GM21515 (cell line): ENCODE results near the gene ROS1.
"Not testable (repeated sequence)": the region's sequence is repeated elsewhere in the genome, so short reads cannot be mapped to it uniquely, and the experiment has no call there.

Source experiments
- ATAC-seq: cut with Tn5 transposase; IDR thresholded peaks from one replicate; pipeline ENCODE4 v1.9.1; 2021; ENCODE audit not compliant: unreplicated experiment

The ROS1 gene

DNA sequence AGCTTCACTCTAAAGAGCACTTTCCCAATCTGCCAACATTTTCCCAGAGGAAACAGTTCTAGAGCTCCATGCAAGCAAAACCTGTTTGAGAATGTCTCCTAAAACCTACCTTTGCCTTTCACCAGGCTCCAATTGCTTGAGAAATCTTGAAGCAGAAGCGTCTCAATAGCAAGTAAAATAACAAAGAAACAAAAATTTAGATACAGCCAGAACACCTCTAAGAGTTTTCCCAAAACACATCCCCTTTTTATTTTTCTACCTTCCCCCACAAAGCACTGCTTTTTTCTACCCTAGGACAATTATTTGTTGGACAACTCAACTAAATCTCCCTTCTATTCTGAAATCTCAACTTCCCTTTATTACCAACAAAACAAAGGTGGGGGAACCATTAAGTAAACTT is 156.8 kb downstream of the ROS1 start:
- ATAC-seq = no peak

DNA sequence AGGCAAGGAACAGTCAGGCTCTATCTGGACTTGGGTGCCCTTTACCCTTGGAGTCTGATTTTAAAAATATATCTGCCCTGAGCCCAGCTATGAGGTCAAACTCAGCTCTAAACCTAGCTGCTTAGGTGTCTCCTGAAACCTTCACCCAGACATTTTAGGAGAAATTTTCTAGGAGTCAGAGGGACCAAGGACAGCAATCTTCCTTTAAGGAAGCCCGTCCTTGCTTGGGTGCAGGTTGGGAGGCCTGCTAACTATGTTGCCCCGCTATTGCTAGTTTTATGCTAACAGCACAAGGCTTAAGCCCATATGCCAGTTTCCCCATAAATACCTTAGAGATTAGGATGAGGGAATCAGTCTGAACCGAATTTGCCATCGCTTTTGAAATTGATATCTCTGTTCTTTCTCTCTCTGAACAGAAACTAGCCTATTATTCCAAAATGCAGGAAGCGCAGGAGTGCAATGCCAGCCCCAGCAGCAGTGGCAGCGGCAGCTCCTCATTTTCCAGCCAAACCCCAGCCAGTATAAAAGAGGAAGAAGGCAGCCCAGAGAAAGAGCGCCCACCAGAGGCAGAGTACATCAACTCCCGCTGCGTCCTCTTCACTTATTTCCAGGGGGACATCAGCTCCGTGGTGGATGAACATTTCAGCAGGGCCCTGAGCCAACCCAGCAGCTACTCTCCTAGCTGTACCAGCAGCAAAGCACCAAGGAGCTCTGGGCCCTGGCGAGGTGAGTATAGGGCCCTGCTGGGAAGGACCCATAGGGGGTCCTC is 157.8 kb downstream of the ROS1 start:
- no peak for ATAC-seq

- no peak for ATAC-seq
Measured at GRCh38 chr6:117267054-117267347, 158.7 kb downstream of the ROS1 start.

DNA sequence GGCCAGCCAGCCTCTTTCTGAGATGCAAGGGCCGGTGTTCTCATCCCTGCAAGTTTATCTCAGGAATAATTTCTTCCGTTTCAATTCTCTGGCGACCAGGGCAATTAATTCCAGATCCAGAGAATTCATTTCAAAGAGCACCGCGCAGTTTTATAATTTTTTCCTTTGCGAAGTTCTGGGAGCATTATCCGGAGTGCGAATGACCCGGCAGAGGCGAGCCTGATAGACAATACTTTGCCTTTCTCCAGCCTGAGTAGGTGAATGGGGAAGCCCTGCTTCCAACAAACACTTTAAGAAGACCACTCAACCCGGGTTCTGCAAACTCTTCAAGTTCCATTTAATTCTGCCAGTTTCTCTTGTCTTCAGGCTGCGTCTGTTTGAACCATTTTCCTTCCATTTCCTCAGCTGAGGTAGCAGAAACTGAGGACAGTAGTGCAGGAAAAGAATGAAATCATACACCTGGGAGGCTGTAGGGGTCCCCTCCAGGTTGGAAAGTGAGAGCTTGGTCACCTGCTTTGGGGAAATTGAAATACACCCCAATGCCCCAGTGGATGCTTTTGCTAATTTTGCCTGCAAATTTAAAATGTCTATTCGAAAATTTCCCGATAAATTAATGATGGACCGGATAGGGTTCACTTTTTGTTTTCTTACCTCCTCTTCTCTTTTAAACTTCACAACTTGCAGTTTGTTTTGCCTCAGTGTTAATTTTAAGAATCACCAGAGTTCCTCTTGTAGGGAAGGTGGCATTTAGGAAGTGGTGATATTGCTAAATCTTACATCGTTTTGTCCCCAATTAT is 159.3 kb downstream of the ROS1 start:
- ATAC-seq = no peak

GRCh38 chr6:117265410-117266256 is 160.1 kb downstream of the ROS1 start, which contains the start of gene VGLL2:
TSS of gene VGLL2 (plus strand) at chr6:117265558. CDS start at chr6:117265764, 206 bp downstream.
- ATAC-seq = no peak

- ATAC-seq = peak; percentile 60
Measured at GRCh38 chr6:117264692-117265409, 160.9 kb downstream of the ROS1 start.

DNA sequence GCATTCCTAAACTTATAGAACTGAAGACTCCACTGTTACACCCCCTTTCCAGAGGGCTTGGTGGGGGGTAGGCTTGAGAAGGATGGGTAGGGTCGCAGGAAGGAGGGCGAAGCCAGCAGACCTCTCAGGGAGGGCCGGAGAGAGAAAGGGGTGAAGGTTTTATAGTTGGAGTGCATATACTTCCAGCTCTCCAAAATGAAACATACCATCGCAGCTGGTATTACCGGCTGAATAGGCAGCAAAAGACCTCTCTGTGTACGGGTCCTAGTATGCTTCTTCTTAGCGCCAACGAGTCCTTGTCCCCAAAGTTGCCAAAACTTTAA is 161.4 kb downstream of the ROS1 start:
- no peak for ATAC-seq

DNA sequence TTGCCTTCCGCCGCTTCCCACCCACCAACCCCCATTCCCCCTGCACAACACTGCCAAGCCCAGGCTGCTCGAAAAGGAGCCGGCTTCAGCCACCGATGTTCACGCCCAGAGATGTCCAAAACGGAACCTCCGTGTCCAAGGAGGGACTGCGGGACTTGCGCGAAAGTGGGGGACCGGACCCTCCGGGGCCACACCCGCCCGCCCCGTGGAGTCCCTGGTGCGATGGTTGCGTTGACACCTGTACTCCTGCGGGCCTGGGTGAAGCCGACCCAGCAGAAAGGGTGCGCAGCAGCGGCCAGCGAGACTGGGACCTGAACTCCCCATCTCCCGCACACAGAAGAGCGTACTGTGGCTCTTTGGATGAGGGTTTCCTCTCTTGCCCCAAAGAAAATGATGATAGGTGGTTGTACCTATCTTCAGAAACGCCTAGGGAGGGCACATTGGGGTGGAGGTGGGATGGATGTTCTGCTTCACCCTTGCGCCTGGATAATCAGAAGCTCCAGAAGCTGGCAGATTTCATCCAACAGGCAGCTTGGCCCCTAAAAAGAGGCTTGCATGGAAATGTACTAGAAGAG is 162.3 kb downstream of the ROS1 start:
- no peak for ATAC-seq

DNA sequence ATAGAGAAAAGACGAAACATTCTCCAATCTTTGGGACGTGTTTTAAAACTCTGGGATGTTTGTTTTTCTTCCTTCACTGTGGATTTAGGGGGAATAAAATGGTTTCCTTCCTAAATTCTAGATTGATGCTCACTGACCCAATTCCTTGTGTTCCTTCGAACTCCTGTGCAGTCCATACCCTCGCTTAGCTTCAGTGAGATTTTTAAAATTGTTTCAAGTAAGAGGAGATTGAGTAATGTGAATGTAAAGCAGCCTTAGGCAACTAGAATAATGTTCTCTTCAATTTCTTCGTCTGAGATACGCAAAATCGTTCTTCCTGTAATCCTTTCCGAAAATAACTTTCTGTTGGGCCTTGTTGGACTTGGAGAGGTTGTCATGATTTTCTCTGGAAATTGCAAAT is 162.9 kb downstream of the ROS1 start:
- no peak for ATAC-seq

GRCh38 chr6:117253785-117254184 is 172.0 kb downstream of the ROS1 start:
- ATAC-seq = no peak

- ATAC-seq = not testable (repeated sequence)
Measured at GRCh38 chr6:117244979-117245378, 180.8 kb downstream of the ROS1 start.

GRCh38 chr6:117244571-117244970 is 181.2 kb downstream of the ROS1 start:
- not testable (repeated sequence) for ATAC-seq
